ENCODE data around the gene OR52I1. TPM values are rescaled to one million over a fixed set of nuclear protein-coding genes. Genes with fewer than 3 reads are reported as not detected.

OR52I1 gene, protein sequence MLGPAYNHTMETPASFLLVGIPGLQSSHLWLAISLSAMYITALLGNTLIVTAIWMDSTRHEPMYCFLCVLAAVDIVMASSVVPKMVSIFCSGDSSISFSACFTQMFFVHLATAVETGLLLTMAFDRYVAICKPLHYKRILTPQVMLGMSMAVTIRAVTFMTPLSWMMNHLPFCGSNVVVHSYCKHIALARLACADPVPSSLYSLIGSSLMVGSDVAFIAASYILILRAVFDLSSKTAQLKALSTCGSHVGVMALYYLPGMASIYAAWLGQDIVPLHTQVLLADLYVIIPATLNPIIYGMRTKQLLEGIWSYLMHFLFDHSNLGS
- total RNA-seq: not detected

DNA sequence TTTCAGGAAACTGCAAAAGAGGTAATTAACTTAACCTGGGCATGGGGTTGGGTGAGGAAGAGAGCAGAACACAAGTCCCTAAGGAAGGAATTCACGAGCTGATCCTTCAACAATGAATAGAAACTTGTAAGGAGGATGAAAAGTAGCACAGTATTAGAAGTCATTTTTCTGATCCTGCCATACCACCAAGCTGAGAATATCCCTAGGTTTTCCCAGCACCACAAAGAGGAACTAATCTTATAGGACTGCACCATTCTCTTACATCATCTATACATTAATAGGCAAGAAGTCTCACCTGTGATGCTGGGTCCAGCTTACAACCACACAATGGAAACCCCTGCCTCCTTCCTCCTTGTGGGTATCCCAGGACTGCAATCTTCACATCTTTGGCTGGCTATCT lies at the start of gene OR52I1:
OR52I1 (plus strand) TSS at position 301 of the 400 bp plus-strand sequence; CDS start at position 301, 0 bp downstream.

DNA sequence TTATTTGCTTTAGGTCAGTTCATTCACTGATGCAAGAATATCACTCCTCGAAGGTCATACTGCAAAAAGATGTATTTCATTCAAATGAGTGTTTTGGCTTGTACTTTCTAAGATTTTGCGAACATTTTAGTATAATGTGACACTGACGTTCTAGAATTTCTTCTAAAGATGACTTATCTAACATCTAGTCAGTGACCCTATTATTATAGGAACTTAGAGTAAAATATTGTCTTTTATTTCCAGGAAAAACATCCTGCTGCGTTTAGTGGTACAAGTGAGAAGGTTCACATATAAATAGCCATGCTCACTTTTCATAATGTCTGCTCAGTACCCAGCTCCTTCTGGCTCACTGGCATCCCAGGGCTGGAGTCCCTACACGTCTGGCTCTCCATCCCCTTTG lies 48.9 kb upstream of the OR52I1 start, which contains the start of gene OR52M1:
OR52M1 (plus strand) TSS at position 301 of the 400 bp plus-strand sequence; CDS start at position 301, 0 bp downstream.

DNA sequence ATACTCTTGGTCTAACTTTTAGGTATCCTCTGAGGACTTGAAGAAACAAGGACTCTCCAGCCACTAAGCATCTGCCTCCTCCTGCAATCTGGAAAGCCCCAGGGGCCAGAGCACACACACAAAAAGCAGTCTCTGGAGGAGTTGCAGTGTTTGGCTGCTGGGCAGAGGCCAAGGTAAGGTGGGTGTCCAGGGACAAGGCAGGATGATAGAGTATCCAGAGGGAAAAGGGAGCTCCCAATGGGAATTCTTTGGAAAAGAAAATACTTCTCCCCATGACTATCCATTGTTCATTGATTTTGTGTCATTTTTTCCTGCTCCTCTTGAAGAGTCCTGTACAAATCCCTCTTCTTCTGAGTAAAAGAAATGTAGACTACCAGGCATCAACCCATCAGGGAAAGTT lies 12.4 kb upstream of the OR52I1 start, which contains the start of gene OR52I2:
OR52I2 (plus strand) TSS at position 301 of the 400 bp plus-strand sequence.

DNA sequence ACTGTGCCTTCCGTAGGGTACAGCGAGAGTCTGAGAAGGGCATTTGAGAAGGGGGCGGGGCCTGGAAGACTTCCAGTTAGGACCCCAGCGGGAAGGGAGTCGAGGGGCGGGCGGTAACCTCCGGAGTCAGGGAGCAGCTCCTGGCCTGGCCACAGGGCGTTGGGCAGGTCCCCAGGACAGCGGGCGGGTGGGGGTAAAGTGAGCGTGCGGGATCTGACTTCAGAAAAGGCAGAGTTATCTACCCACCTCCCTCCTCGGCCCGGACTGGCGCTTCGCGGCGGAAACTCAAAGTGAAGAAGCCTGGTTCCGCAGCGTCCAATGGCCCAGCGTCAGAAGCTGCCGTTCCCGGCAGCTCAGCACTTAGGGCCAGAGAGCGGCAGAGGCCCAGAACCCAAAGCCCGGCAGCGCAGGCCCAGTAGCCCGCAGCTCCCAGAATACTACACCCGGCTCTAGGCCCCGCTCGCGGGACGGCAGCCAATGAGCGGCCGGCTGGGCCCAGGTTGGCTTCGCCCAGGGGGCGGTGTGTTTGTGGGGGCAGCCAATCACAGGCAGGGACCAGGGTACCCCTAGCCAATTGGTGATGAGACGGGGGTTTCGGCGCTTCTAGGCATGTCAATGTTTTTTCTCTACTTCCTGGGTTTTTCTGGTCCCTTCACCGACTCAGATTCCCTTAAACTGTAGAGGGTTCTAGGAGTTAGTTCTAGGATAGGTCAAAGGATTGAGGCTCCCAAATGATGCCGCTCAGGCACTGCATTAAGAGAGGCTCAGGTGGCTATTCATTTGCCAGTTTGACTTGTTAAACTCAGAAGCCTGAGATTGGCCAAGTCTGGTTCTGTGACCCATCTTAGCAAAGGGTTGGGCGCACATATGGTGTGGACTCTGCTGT lies 14.2 kb downstream of the OR52I1 start, which contains the start of gene TRIM68:
TRIM68 (minus strand) TSS at position 451 of the 886 bp plus-strand sequence. CDS start 2,727 bp downstream, outside the sequence.

DNA sequence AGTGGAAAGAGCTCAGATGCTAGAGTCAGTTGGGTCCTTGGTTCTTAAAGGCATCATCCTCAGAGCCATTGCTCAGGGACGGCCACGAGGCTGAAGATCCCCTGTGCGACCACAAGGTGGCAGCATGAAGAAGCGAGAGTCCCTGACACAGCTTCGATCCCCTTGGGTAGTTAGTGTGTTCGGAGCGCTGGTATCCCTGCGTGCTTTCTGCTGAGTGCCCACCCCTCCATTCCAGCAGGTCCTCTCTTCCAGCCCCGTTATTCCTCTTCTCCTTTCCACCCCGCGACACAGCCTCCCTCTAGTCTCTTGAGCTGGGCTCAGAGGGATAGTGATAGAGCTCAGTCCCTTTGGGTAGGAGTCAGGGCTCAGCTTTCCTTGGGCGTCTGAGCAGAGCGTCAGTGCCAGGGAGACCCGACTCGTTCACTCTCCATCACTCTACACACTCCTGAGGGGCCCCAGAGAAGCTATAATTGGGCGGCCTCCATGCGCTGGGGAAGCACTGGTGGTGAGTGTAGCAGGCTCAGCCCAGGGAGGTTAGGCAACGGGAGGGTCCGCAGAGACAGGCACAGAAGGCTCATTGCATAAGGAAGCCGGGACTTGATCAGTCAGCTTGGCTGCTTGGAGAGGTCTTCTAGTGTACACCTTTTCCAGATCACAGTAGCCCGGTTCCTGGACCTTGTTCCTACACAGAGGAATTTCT lies 43.3 kb downstream of the OR52I1 start, which contains the start of gene OR51D1:
OR51D1 (plus strand) TSS at position 516 of the 700 bp plus-strand sequence. CDS start 2,314 bp downstream, outside the sequence.

DNA sequence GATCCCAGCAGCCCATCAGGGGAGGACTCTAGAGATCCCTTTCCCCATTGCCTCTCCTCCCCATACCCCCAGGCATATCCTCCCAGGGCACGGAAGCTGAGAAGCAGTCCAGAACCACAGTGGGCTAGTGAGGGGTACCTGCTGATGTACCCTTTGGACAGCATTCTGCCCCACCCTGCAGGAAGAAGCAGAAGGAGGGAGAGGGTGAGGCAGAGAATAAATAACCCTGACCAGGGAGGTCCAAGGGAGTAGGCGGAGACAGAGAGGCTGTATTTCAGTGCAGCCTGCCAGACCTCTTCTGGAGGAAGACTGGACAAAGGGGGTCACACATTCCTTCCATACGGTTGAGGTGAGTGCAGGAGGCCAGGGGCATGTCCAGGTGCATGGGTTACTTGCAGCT lies 49.8 kb downstream of the OR52I1 start, which contains the start of gene OR51E1:
OR51E1 (plus strand) TSS at position 301 of the 400 bp plus-strand sequence. CDS start 8,545 bp downstream, outside the sequence.

Other genes with a start within 250 kb of the OR52I1 start
- gene OR52B4, start 225.7 kb upstream of the OR52I1 start, total RNA-seq: not detected
- gene TRIM21, start 200.3 kb upstream of the OR52I1 start, total RNA-seq: 10 to 100 TPM; 50.7 to 51.9 TPM
- gene OR52K2, start 144.7 kb upstream of the OR52I1 start, total RNA-seq: not detected
- not detected for gene OR52K1, start 111.4 kb upstream of the OR52I1 start, total RNA-seq
- not detected for gene OR52M1, start 48.8 kb upstream of the OR52I1 start, total RNA-seq
- not detected for gene OR52I2, start 12.3 kb upstream of the OR52I1 start, total RNA-seq
- 10 to 100 TPM; 11.6 to 14.0 TPM for gene TRIM68, start 14.2 kb downstream of the OR52I1 start, total RNA-seq
- not detected for gene OR51D1, start 43.4 kb downstream of the OR52I1 start, total RNA-seq
- gene OR51E1, start 49.9 kb downstream of the OR52I1 start, total RNA-seq: not detected
- not detected for gene OR51E2, start 103.8 kb downstream of the OR52I1 start, total RNA-seq
- gene MMP26, start 110.7 kb downstream of the OR52I1 start, total RNA-seq: not detected
- not detected for gene OR51F1, start 175.9 kb downstream of the OR52I1 start, total RNA-seq
- not detected for gene OR52R1, start 210.3 kb downstream of the OR52I1 start, total RNA-seq
- not detected for gene OR51F2, start 227.3 kb downstream of the OR52I1 start, total RNA-seq